HG03460 (cell line): ENCODE measurements around the gene BSCL2.
"Not testable (repeated sequence)": the region's sequence is repeated elsewhere in the genome, so short reads cannot be mapped to it uniquely, and the experiment has no call there.

Experiments
- ATAC-seq: cut with Tn5 transposase; IDR thresholded peaks from one replicate; pipeline ENCODE4 v1.9.1; 2021; ENCODE audit not compliant: unreplicated experiment

Gene BSCL2

GRCh38 chr11:62664405-62665074, 42.7 kb downstream of the BSCL2 start:
- peak; percentile 34 for ATAC-seq

GRCh38 chr11:62656796-62657429, 50.3 kb downstream of the BSCL2 start:
- ATAC-seq, result no peak

GRCh38 chr11:62654297-62654696, 52.9 kb downstream of the BSCL2 start:
- ATAC-seq, result no peak

GRCh38 chr11:62652161-62653006, 54.8 kb downstream of the BSCL2 start:
- ATAC-seq, result no peak

- ATAC-seq, result not testable (repeated sequence)
Measured at GRCh38 chr11:62650283-62650682, 56.9 kb downstream of the BSCL2 start.

DNA sequence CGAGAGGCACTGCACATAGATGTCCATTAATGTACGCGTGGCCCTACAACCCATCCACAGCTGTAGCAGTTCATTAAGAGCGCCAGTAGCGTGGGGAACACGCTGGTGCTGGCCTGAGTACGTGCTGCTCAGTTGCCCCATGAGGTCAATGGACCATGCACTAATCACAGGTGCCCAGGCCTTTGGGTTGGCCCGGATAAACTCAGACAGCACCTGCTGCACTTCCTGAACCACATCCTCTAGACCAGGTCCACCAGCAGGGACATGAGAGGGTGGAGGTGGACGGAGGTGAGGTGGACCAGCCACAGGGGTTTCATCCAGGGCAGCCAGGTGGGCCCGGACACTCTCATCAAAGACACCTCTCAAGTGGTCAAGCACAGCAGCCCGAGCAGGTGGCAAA, 57.7 kb downstream of the BSCL2 start:
- no peak for ATAC-seq

GRCh38 chr11:62648967-62649364, 58.3 kb downstream of the BSCL2 start:
- no peak for ATAC-seq

GRCh38 chr11:62648185-62648966, 58.8 kb downstream of the BSCL2 start:
- no peak for ATAC-seq

- ATAC-seq, result no peak
Measured at GRCh38 chr11:62647609-62648005, 59.6 kb downstream of the BSCL2 start.

DNA sequence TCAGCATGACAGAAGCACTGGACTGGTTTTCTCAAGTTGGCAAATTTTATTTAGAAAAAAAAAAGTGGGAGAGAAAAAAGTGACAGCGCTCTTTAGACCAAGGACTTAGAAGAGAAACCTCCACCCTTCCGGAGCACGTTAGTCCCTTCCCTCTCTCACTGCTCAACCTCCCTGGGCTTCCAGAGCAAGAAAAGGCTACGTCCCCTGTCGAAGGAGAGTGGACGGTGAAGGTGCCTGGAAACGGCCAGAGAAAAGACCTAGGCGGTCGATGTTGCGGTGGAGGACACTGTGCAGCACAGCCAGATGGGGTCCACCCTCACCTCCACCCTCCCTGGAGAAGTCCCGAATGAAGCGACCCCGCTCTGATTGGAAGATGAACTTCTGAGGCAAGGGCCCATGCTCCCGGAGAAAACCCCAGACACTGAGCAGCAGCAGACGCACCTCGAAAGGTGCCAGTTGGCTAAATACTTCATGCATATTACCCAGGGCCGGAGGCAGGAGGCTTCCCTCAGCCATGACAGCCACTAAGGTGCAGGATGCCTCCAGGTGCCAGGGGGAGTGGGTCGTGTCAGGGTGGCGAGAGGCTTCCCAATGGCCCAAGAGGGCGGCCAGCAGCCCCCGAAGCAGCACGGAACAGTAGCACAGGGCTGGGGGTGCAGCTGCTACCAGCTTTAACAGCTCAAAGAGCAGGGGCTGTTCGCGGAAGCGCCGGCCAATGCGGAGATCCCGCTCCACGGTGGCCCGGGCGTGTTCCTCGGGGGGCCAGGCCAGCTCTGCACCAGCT, 60.2 kb downstream of the BSCL2 start:
- no peak for ATAC-seq

DNA sequence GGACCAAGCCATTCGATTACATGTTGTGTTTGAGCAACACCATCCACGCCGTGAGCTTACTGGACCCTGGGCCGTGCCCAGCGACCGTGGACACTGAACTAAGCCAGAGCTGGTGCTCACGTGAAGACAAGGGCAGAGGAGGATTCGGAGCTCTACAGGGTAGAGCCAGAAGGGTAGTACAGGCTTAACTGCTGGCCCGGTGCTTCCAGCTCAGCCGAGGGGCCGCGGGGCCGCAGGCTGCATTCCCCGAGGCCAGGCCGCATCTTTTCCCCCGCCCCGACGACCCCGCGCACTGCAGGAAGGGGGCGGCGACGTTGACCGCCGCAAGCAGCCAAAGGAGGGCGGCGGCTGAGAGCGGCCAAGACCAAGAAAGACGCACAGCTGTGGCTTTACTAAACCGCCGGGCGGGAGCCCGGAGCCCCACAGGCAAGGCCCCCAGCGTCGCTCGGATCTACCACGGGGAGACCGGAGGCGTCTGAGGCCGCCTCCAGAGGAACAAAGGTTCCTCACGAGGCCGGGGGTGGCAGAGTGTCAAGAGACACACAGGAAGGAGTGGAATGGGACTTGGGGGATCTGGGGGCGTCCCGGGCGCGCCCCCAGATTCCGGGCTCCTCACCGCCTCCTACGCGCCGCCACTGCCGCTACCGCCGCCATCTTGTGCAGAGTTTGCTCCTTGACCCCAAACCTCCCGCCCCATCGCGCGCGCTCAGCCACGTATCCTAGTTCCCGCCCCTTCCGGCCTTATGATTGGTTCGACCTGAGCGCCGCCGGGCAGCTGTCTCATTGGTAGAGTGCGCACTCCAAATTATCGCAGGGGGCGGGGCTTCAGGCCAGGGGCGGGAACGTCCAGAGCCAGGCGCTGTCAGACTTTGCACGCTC, 61.0 kb downstream of the BSCL2 start, which contains the start of gene GANAB:
Gene GANAB, minus strand, starts transcription at position 668 of the 879 bp plus-strand sequence. Its CDS starts 14 bp downstream, at position 654.
- peak; percentile 95 for ATAC-seq

DNA sequence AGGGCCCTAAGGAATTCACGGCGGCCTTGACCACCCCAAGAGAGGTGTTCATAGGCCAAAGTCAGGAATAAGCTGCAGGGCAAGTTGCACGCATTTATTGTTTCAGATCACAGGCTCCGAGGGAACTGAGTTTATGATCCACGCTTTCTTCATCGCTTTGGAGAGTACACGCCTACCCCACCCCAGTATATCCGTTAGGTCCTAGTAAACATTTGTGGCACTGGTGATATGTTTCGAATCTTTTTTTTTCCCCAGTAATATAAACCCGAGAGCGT, 61.6 kb downstream of the BSCL2 start:
- no peak for ATAC-seq

DNA sequence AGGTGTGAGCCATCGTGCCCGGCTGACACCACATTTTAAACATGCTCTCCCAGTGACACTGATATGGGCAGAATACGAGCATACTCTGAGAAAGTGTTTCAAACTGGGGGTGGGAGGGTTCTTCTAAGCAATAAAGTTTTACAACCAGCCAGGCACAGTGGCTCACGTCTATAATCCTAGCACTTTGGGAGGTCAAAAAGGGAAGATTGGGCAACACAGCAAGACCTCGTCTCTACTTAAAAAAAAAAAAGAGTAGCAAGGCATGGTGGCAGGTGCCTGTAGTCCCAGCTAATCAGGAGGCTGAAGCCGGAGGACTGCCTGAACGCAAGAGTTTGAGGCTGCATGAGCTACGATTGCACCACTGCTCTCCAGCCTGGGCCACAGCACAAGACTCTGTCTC, 63.0 kb downstream of the BSCL2 start:
- no peak for ATAC-seq
